HepG2 (cell line): ENCODE data around the gene ZCCHC10. TPM values are rescaled to one million over a fixed set of nuclear protein-coding genes. Genes with fewer than 3 reads are reported as not detected.

ENCODE experiments used
- ARID3A ChIP-seq: IDR thresholded peaks from 2 replicates; pipeline ENCODE4 v1.6.1; 2012; ENCODE audit warnings: low read depth, low read length, improper control_type of control experiment
- CCAR2 ChIP-seq: fragments of 200-400 bp; formaldehyde crosslinking; optimal IDR thresholded peaks from 2 replicates; pipeline ENCODE3; 2018; ENCODE audit warnings: low read depth, mild to moderate bottlenecking, low read length, moderate library complexity
- CENPX ChIP-seq: sonication (generic); formaldehyde crosslinking; IDR thresholded peaks from 2 replicates; pipeline ENCODE4 v1.9.0; 2021; ENCODE audit warnings: mild to moderate bottlenecking, missing genetic modification reagents, moderate library complexity
- CHD2 ChIP-seq: IDR thresholded peaks from 2 replicates; pipeline ENCODE4 v1.6.1; 2011; ENCODE audit warnings: low read depth, low read length, improper control_type of control experiment
- DPF2 ChIP-seq: sonication (generic); formaldehyde crosslinking; IDR thresholded peaks from 2 replicates; pipeline ENCODE4 v1.4.0; 2020; ENCODE audit warnings: mild to moderate bottlenecking, low read depth, missing genetic modification reagents, borderline replicate concordance
- EZH2 ChIP-seq: conservative IDR thresholded peaks from 2 replicates; pipeline ENCODE4 v1.6.1; 2012; ENCODE audit warnings: mild to moderate bottlenecking, low read depth, low read length, moderate library complexity
- GATA4 ChIP-seq: sonication (generic); IDR thresholded peaks from 2 replicates; pipeline ENCODE4 v1.6.1; 2016; ENCODE audit warnings: antibody characterized with exemption, low read depth, borderline replicate concordance
- HOXD1 ChIP-seq: sonication (generic); formaldehyde crosslinking; IDR thresholded peaks from 2 replicates; pipeline ENCODE4 v1.5.0; 2020; ENCODE audit warnings: missing genetic modification reagents
- ISL2 ChIP-seq: sonication (generic); formaldehyde crosslinking; IDR thresholded peaks from 2 replicates; pipeline ENCODE4 v1.5.0; 2020; ENCODE audit warnings: missing genetic modification reagents
- KAT2B ChIP-seq: fragments of 150-350 bp; IDR thresholded peaks from 2 replicates; pipeline ENCODE4 v1.6.1; 2014; ENCODE audit warnings: low read depth, low read length, borderline replicate concordance
- MAZ ChIP-seq, 2 experiments: sonication (generic) in 1 of 2; formaldehyde crosslinking in 1 of 2; IDR thresholded peaks; 2 replicates each; pipeline versions ENCODE4 v1.5.0 to v1.6.1; 2012 to 2020; ENCODE audit warnings: low read depth in 2 of 2, mild to moderate bottlenecking in 2 of 2, borderline replicate concordance in 1 of 2, improper control_type of control experiment in 1 of 2, low read length in 1 of 2, missing genetic modification reagents in 1 of 2, moderate library complexity in 1 of 2
- MBD4 ChIP-seq: IDR thresholded peaks from 2 replicates; pipeline ENCODE4 v1.6.1; 2012; ENCODE audit warnings: low read length, inconsistent platforms, borderline replicate concordance
- NR0B2 ChIP-seq: sonication (generic); formaldehyde crosslinking; IDR thresholded peaks from 2 replicates; pipeline ENCODE4 v1.4.0; 2020; ENCODE audit warnings: mild to moderate bottlenecking, missing genetic modification reagents
- PAWR ChIP-seq: sonication (generic); formaldehyde crosslinking; IDR thresholded peaks from 2 replicates; pipeline ENCODE4 v1.4.0; 2020; ENCODE audit warnings: missing genetic modification reagents, mild to moderate bottlenecking, borderline replicate concordance
- SALL2 ChIP-seq: sonication (generic); formaldehyde crosslinking; IDR thresholded peaks from 2 replicates; pipeline ENCODE4 v1.8.1; 2023; ENCODE audit warnings: mild to moderate bottlenecking, missing genetic modification reagents, inconsistent platforms
- SMAD9 ChIP-seq: sonication (generic); formaldehyde crosslinking; IDR thresholded peaks from 2 replicates; pipeline ENCODE4 v1.5.1; 2020; ENCODE audit warnings: mild to moderate bottlenecking, missing genetic modification reagents
- TBX2 ChIP-seq: sonication (generic); formaldehyde crosslinking; IDR thresholded peaks from 2 replicates; pipeline ENCODE4 v1.5.0; 2020; ENCODE audit warnings: missing genetic modification reagents, mild to moderate bottlenecking, borderline replicate concordance
- TEAD2 ChIP-seq: sonication (generic); formaldehyde crosslinking; IDR thresholded peaks from 2 replicates; pipeline ENCODE4 v1.9.0; 2021; ENCODE audit warnings: missing genetic modification reagents
- ZFP91 ChIP-seq: sonication (generic); formaldehyde crosslinking; IDR thresholded peaks from 2 replicates; pipeline ENCODE4 v1.9.0; 2022; ENCODE audit warnings: missing genetic modification reagents, mild to moderate bottlenecking, borderline replicate concordance
- ZNF180 ChIP-seq: sonication (generic); formaldehyde crosslinking; IDR thresholded peaks from 2 replicates; pipeline ENCODE4 v1.4.0; 2020; ENCODE audit warnings: low read depth, missing genetic modification reagents, borderline replicate concordance
- ZNF605 ChIP-seq: sonication (generic); formaldehyde crosslinking; IDR thresholded peaks from 2 replicates; pipeline ENCODE4 v1.8.0; 2022; ENCODE audit warnings: mild to moderate bottlenecking, missing genetic modification reagents
- ZNF652 ChIP-seq: IDR thresholded peaks from 2 replicates; pipeline ENCODE4 v1.6.1; 2016; ENCODE audit warnings: low read depth, borderline replicate concordance
- ZNF749 ChIP-seq: sonication (generic); formaldehyde crosslinking; IDR thresholded peaks from 2 replicates; pipeline ENCODE4 v1.8.0; 2022; ENCODE audit warnings: mild to moderate bottlenecking, missing genetic modification reagents, moderate library complexity, borderline replicate concordance
- polyA plus RNA-seq, 8 experiments: library from polyadenylated mRNA; depleted of rRNA in 3 of 8; stranded (reverse) in 7 of 8; unstranded in 1 of 8; fragments of >200 nt; fragmentation: Illumina TruSeq in 4 of 8; extraction: Trizol in 4 of 8; gene quantifications; 2 replicates each; pipeline versions ENCODE4 v1.2.1 to v1.2.3, GENCODE V29; 2011 to 2016; ENCODE audit warnings: low read depth in 4 of 8, missing spikeins in 1 of 8, mixed read lengths in 1 of 8; ENCODE audit not compliant: insufficient read depth in 1 of 8
- total RNA-seq, 5 experiments: library from RNA; depleted of rRNA; stranded (reverse); fragments of >200 nt; fragmentation: Illumina TruSeq; extraction: Trizol; gene quantifications; 2 replicates each; pipeline ENCODE4 v1.2.3, GENCODE V29; 2016; ENCODE audit warnings: low read depth in 1 of 5
- TF ChIP-seq, protein P1 (sequence below): IDR thresholded peaks from 2 replicates; pipeline ENCODE4 v1.6.1; 2018; ENCODE audit warnings: missing genetic modification reagents

Gene ZCCHC10
- total and polyA plus RNA-seq, 2 of the 13 experiments (the other 11 are each of a cell fraction or from before 2014, with no cell fraction given), result 40.7 to 48.2 TPM

DNA sequence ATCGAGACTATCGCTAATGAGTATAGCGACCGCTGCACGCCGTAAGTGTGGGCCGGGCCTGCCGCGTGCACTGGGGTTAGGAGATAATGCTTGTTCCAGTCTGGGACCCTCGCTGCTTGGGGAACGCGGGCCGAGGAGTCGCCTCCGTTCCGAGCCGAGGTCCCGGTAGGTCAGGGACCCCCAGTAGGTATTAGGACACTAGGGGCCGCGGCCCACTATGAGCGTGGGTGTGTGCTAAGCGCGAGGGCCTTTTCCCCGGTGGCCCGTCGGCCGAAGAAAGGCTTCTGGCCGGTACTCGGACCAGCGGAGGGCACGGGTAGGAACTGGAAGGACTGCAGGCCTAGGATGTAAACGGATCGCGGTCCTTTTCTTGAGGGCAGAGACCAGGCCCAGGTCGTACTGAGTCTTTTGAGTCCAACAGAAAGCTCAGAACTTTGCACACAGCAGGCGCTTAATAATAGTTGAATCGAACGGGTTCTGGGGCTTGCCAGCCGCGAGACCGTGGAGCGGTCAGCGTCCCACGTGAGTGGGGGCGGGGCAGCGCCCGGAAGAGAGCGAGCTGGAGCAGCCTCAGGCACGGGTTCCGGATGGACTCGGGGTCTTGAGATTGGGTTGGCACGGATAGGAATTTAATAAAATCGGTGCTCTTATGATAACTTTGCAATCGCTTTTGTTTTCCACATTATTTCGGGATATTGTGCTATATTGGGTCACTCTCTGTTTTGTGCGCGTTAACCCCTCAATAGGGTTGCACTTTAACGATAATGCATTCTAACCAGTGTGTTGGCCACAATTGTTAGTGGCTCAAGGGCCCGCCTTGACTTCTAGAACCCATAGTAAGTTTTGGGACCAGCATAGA, 26.2 kb upstream of the ZCCHC10 start (continued):
- no peak for TF ChIP-seq CCAR2
- 0 out of 2 replicates have a peak, but pooled peaks have one; percentile 22 for TF ChIP-seq ISL2 (CRISPR knock-in tag)
- peak; percentile 7; the same call in 1 of the 2 replicates for TF ChIP-seq SALL2
- TF ChIP-seq TEAD2, result no peak
- TF ChIP-seq KAT2B, result no peak
- no peak; the same call in 1 of the 2 replicates for TF ChIP-seq TBX2 (CRISPR knock-in tag)
- no peak for TF ChIP-seq CHD2
- peak; percentile 32; the same call in 1 of the 2 replicates for TF ChIP-seq NR0B2 (CRISPR knock-in tag)
- TF ChIP-seq MAZ (IDR thresholded peaks at IDR 0.05; ENCODE audit: borderline replicate concordance, low read depth, low read length), result no peak
- TF ChIP-seq MAZ (CRISPR knock-in tag; IDR thresholded peaks at IDR 0.05; ENCODE audit: low read depth), result 0 out of 2 replicates have a peak, but pooled peaks have one; percentile 5
- no peak for TF ChIP-seq MBD4
- TF ChIP-seq, protein P1, sequence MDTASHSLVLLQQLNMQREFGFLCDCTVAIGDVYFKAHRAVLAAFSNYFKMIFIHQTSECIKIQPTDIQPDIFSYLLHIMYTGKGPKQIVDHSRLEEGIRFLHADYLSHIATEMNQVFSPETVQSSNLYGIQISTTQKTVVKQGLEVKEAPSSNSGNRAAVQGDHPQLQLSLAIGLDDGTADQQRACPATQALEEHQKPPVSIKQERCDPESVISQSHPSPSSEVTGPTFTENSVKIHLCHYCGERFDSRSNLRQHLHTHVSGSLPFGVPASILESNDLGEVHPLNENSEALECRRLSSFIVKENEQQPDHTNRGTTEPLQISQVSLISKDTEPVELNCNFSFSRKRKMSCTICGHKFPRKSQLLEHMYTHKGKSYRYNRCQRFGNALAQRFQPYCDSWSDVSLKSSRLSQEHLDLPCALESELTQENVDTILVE (CRISPR knock-in tag), result no peak
- TF ChIP-seq ZNF605 (CRISPR knock-in tag), result peak; percentile 17; the same call in 1 of the 2 replicates
- no peak for TF ChIP-seq PAWR (CRISPR knock-in tag)
- no peak for TF ChIP-seq SMAD9 (CRISPR knock-in tag)
- no peak for TF ChIP-seq CENPX (CRISPR knock-in tag)
- TF ChIP-seq HOXD1 (CRISPR knock-in tag), result 0 out of 2 replicates have a peak, but pooled peaks have one; percentile 29
- TF ChIP-seq GATA4, result no peak
- TF ChIP-seq ZNF749, result no peak
- no peak for TF ChIP-seq ZNF180 (CRISPR knock-in tag)
- 0 out of 2 replicates have a peak, but pooled peaks have one; percentile 15 for TF ChIP-seq ZFP91 (CRISPR knock-in tag)
- TF ChIP-seq ZNF652 (CRISPR knock-in tag), result no peak
- no peak for TF ChIP-seq DPF2 (CRISPR knock-in tag)
- TF ChIP-seq ARID3A, result no peak
- no peak for TF ChIP-seq EZH2
